K562 (cell line): ENCODE measurements around the gene PRDM16. TPM values are rescaled to one million over a fixed set of nuclear protein-coding genes. Genes with fewer than 3 reads are reported as not detected.

Source experiments
- ATAC-seq: fragments of 200-7000 bp; cut with Tn5 transposase; 3 replicates; pipeline ENCODE4 v1.9.1; 2020; ENCODE audit warnings: moderate library complexity
- BruUV-seq: library from RNA; stranded (reverse); fragments of 400-500 nt; replicated peaks from 2 replicates; lab custom pipeline; 2021; lab: Mats Ljungman, UMichigan
- CTCF ChIA-PET: fragments of 300-600 bp; formaldehyde crosslinking; extraction: SDS; loops from one replicate; lab custom pipeline; 2021; ENCODE audit warnings: low intra/inter-chr PET ratio; lab: Yijun Ruan, JAX
- POLR2A ChIA-PET: fragments of 300-600, 350-650 bp; sonication (Branson Sonifier 250); formaldehyde crosslinking; extraction: SDS; loops from one replicate; lab custom pipeline; 2021; ENCODE audit warnings: antibody characterized with exemption, inconsistent platforms; lab: Yijun Ruan, JAX
- DNase-seq, 4 experiments: peaks; one replicate each; pipeline versions ENCODE4 v3.0.0 to v3.0.0-alpha.2; 2011 to 2018; ENCODE audit warnings: low spot score in 3 of 4, mixed read lengths in 3 of 4; ENCODE audit errors: extremely low read depth in 1 of 4
- FAIRE-seq: peaks from 2 replicates; lab custom pipeline; 2011; peaks lifted over from hg19 to GRCh38; lab: Jason Lieb, UNC
- H2AFZ ChIP-seq: 2 replicates; pipeline ENCODE4 v1.6.0; 2011; ENCODE audit warnings: low read depth, low read length, control low read depth, inconsistent platforms
- H3K27ac ChIP-seq: fragments of 200-600 bp; 3 replicates; pipeline ENCODE4 v1.8.0; 2011; ENCODE audit warnings: low read depth, mild to moderate bottlenecking, control low read depth, inconsistent platforms, low read length, moderate library complexity, mixed read lengths; ENCODE audit errors: extremely low read depth
- H3K27me3 ChIP-seq, 2 experiments: fragments of 300-600 bp in 1 of 2; 2 replicates in 1 of 2; 3 replicates in 1 of 2; pipeline versions ENCODE4 v1.6.0 to v1.8.0; 2011; ENCODE audit warnings: inconsistent platforms in 2 of 2, low read length in 2 of 2, mild to moderate bottlenecking in 1 of 2, mixed read lengths in 1 of 2, moderate library complexity in 1 of 2; ENCODE audit not compliant: control insufficient read depth in 2 of 2, insufficient read depth in 2 of 2
- H3K36me3 ChIP-seq: fragments of 300-600 bp; 3 replicates; pipeline ENCODE4 v1.8.0; 2011; ENCODE audit warnings: mild to moderate bottlenecking, low read length, inconsistent platforms; ENCODE audit not compliant: control insufficient read depth, insufficient read depth
- H3K4me1 ChIP-seq, 2 experiments: fragments of 200-600 bp in 1 of 2; replicated peaks in 1 of 2; 2 replicates in 1 of 2; 3 replicates in 1 of 2; pipeline versions ENCODE4 v1.5.1 to v1.8.0; 2011; ENCODE audit warnings: inconsistent platforms in 2 of 2, low read length in 2 of 2, mild to moderate bottlenecking in 1 of 2, mixed read lengths in 1 of 2, moderate library complexity in 1 of 2; ENCODE audit not compliant: control insufficient read depth in 2 of 2, insufficient read depth in 2 of 2
- H3K4me2 ChIP-seq: 2 replicates; pipeline ENCODE4 v1.6.1; 2011; ENCODE audit warnings: low read length, control low read depth, inconsistent platforms, mixed read lengths; ENCODE audit not compliant: insufficient read depth
- H3K4me3 ChIP-seq: fragments of 200-600 bp; sonication (generic), shearing (Covaris generic); 2 replicates; pipeline ENCODE4 v1.5.1; 2016; ENCODE audit warnings: control low read depth, inconsistent platforms
- H3K79me2 ChIP-seq: fragments of 200-600 bp; 3 replicates; pipeline ENCODE4 v1.8.0; 2011; ENCODE audit warnings: low read length, inconsistent platforms; ENCODE audit not compliant: control insufficient read depth, insufficient read depth
- H3K9ac ChIP-seq, 2 experiments: 2 replicates each; pipeline versions ENCODE4 v1.6.0 to v1.6.1; 2011; ENCODE audit warnings: low read depth in 2 of 2, low read length in 2 of 2, control low read depth in 1 of 2, inconsistent platforms in 1 of 2, mild to moderate bottlenecking in 1 of 2, mixed read lengths in 1 of 2; ENCODE audit not compliant: insufficient read depth in 1 of 2
- H3K9me1 ChIP-seq: one replicate; pipeline ENCODE4 v1.6.0; 2011; ENCODE audit warnings: inconsistent platforms, mild to moderate bottlenecking, low read length, moderate library complexity; ENCODE audit not compliant: control insufficient read depth, insufficient read depth
- H3K9me3 ChIP-seq: replicated peaks from 2 replicates; pipeline ENCODE4 v1.5.1; 2011; ENCODE audit warnings: low read depth, low read length, inconsistent platforms; ENCODE audit not compliant: control insufficient read depth, insufficient read depth
- H4K20me1 ChIP-seq: replicated peaks from 2 replicates; pipeline ENCODE4 v1.6.1; 2011; ENCODE audit warnings: low read length, inconsistent platforms, mixed read lengths; ENCODE audit not compliant: control insufficient read depth, insufficient read depth
- MYC ChIP-seq, 2 experiments: fragments of 250-450 bp in 1 of 2; sonication (Bioruptor Pico) in 1 of 2; IDR thresholded peaks; 2 replicates each; pipeline versions ENCODE4 v1.5.1 to v1.6.1; 2012 to 2021; ENCODE audit warnings: low read depth in 2 of 2, borderline replicate concordance in 1 of 2, improper control_type of control experiment in 1 of 2, low read length in 1 of 2, mild to moderate bottlenecking in 1 of 2, moderate library complexity in 1 of 2
- NR2C2 ChIP-seq, 2 experiments: fragments of 200-800 bp in 1 of 2; sonication (Bioruptor generic) in 1 of 2; sonication (generic) in 1 of 2; formaldehyde crosslinking in 1 of 2; IDR thresholded peaks; 2 replicates each; pipeline versions ENCODE4 v1.6.1 to v1.8.0; 2016 to 2022; ENCODE audit warnings: mild to moderate bottlenecking in 1 of 2, missing compliant biosample characterization in 1 of 2, missing genetic modification characterization in 1 of 2, missing genetic modification reagents in 1 of 2
- RB1 ChIP-seq: fragments of 450-650 bp; IDR thresholded peaks from 2 replicates; pipeline ENCODE4 v1.6.1; 2017; ENCODE audit warnings: low read depth, mild to moderate bottlenecking
- SMAD3 ChIP-seq: fragments of 450-650 bp; formaldehyde crosslinking; conservative IDR thresholded peaks from 2 replicates; pipeline ENCODE4 v1.4.0; 2020; ENCODE audit warnings: mild to moderate bottlenecking
- ZKSCAN3 ChIP-seq: fragments of 250-450 bp; sonication (Bioruptor Pico); IDR thresholded peaks from 2 replicates; pipeline ENCODE4 v1.4.0; 2020
- WGBS: fragments of 100-300 bp; shearing (Covaris generic); methylation state at CpG from one replicate; pipeline ENCODE4 v1.1.6; 2016; ENCODE audit warnings: low coverage, mixed read lengths; ENCODE audit not compliant: insufficient coverage; ENCODE audit errors: missing lambda C conversion rate; 5-methylcytosine and 5-hydroxymethylcytosine counted together
- in situ Hi-C: fragments of 300-500 bp; cut with MboI; formaldehyde crosslinking; loops from 4 replicates; pipeline ENCODE4 v1.15.0; 2018; ENCODE audit warnings: inconsistent platforms, mixed read lengths
- intact Hi-C: fragments of 100-400 bp; cut with micrococcal nuclease; formaldehyde crosslinking; loops from 2 replicates; pipeline ENCODE4 v1.14.2; 2022
- polyA plus RNA-seq, 8 experiments: library from polyadenylated mRNA; depleted of rRNA in 4 of 8; stranded (reverse) in 5 of 8; unstranded in 3 of 8; fragments of >200 nt; fragmentation: Nextera tagmentation in 2 of 8; fragmentation: Illumina TruSeq in 1 of 8; extraction: Ambion mirVana in 2 of 8; extraction: Trizol in 1 of 8; gene quantifications; 2 replicates each; pipeline versions ENCODE4 v1.2.1 to v1.2.3, GENCODE V29; 2011 to 2014; ENCODE audit warnings: inconsistent platforms in 1 of 8, missing spikeins in 1 of 8
- total RNA-seq, 7 experiments: library from RNA; depleted of rRNA in 6 of 7; stranded (reverse); fragments of >200 nt in 6 of 7; fragmentation: Illumina TruSeq in 2 of 7; extraction: Trizol in 2 of 7; gene quantifications; 2 replicates each; pipeline versions ENCODE4 v1.2.1 to v1.2.3, GENCODE V29; 2011 to 2021; ENCODE audit warnings: low replicate concordance in 1 of 7
- TF ChIP-seq, protein P1 (sequence below): fragments of 250-450 bp; sonication (Bioruptor Pico); IDR thresholded peaks from 2 replicates; pipeline ENCODE4 v1.8.0; 2022; ENCODE audit warnings: inconsistent platforms
- TF ChIP-seq, protein P2 (sequence below): sonication (generic); formaldehyde crosslinking; IDR thresholded peaks from 2 replicates; pipeline ENCODE4 v1.8.0; 2023; ENCODE audit warnings: missing genetic modification reagents, mild to moderate bottlenecking, borderline replicate concordance

The PRDM16 gene
- total and polyA plus RNA-seq, 9 of the 15 experiments (the other 6 are each of a cell fraction or from before 2014, with no cell fraction given) = 0.10 to 0.27 TPM; not detected in 7

DNA sequence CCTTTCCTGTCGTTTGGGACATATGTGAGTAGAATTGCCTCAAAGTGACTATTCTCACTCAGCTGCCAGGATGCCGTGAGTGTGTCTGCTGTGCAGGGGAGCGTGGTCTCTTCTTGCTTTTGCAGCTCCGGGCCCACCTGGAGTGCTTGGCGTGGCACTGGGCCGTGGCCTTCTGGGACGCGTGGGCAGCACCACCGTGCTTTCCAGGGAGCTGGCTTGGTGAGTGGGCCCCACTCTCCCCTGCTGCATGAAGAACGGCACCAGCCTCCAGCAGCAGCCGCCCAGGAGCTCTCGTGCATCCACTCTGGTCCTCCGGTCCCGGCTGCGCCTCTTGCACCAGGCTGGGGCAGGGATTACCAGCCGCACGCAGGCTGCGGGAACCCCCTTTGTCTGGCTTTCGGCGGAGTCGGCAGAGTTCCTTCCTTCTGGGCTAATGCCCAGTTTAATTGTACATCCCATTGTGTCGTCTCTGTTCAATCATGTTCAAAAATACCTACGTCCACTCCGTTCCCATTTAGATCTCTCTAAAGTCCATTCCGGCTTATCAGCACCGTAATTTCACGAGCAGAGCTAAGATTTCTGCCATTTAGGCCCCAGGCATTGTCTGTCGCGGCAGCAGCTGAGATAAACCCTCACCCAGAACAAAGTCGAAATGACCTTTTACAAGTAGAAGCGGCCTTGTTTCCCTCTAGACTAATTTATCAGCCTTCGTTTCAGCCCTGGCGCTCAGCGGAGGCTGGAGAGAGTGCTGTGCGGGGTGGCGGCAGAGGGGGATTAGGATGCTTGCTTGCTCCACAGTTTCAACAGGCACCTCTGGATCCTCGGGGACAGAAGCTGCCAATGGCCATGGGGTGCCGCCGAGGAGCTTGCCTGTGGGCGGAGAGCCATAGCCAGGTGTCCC is 129.6 kb downstream of the PRDM16 start:
- no peaks in the 10 kb centered on the region for H3K9me3 ChIP-seq
- no peaks in the 10 kb centered on the region for H3K36me3 ChIP-seq
- intact Hi-C loops = no loop called here
- BruUV-seq = no TSS peak
- no peaks in the 10 kb centered on the region for H3K9me1 ChIP-seq
- no peak overlapping the region for H3K4me3 ChIP-seq
- CTCF ChIA-PET = no interaction called here
- WGBS = 5% methylated on average over 39 of the region's 40 CpGs
- H3K4me1 ChIP-seq = no peaks in the 10 kb centered on the region; a peak in 1 of 5 replicates
- H3K9ac ChIP-seq = no peak overlapping the region
- H3K27ac ChIP-seq = no peak overlapping the region
- H4K20me1 ChIP-seq = no peaks in the 10 kb centered on the region
- no peak for FAIRE-seq
- TF ChIP-seq SMAD3 (no peak), RB1 (no peak), NR2C2 (CRISPR knock-in tag; IDR thresholded peaks at IDR 0.05) (no peak), NR2C2 (tag; IDR thresholded peaks at IDR 0.05) (no peak), ZKSCAN3 (CRISPR knock-in tag) (no peak), MYC (IDR thresholded peaks at IDR 0.05; ENCODE audit: low read depth, low read length) (no peak), MYC (CRISPR knock-in tag; IDR thresholded peaks at IDR 0.05; ENCODE audit: borderline replicate concordance, low read depth) (no peak)
- TF ChIP-seq, protein P1, sequence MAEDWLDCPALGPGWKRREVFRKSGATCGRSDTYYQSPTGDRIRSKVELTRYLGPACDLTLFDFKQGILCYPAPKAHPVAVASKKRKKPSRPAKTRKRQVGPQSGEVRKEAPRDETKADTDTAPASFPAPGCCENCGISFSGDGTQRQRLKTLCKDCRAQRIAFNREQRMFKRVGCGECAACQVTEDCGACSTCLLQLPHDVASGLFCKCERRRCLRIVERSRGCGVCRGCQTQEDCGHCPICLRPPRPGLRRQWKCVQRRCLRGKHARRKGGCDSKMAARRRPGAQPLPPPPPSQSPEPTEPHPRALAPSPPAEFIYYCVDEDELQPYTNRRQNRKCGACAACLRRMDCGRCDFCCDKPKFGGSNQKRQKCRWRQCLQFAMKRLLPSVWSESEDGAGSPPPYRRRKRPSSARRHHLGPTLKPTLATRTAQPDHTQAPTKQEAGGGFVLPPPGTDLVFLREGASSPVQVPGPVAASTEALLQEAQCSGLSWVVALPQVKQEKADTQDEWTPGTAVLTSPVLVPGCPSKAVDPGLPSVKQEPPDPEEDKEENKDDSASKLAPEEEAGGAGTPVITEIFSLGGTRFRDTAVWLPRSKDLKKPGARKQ = no peak
- TF ChIP-seq, protein P2, sequence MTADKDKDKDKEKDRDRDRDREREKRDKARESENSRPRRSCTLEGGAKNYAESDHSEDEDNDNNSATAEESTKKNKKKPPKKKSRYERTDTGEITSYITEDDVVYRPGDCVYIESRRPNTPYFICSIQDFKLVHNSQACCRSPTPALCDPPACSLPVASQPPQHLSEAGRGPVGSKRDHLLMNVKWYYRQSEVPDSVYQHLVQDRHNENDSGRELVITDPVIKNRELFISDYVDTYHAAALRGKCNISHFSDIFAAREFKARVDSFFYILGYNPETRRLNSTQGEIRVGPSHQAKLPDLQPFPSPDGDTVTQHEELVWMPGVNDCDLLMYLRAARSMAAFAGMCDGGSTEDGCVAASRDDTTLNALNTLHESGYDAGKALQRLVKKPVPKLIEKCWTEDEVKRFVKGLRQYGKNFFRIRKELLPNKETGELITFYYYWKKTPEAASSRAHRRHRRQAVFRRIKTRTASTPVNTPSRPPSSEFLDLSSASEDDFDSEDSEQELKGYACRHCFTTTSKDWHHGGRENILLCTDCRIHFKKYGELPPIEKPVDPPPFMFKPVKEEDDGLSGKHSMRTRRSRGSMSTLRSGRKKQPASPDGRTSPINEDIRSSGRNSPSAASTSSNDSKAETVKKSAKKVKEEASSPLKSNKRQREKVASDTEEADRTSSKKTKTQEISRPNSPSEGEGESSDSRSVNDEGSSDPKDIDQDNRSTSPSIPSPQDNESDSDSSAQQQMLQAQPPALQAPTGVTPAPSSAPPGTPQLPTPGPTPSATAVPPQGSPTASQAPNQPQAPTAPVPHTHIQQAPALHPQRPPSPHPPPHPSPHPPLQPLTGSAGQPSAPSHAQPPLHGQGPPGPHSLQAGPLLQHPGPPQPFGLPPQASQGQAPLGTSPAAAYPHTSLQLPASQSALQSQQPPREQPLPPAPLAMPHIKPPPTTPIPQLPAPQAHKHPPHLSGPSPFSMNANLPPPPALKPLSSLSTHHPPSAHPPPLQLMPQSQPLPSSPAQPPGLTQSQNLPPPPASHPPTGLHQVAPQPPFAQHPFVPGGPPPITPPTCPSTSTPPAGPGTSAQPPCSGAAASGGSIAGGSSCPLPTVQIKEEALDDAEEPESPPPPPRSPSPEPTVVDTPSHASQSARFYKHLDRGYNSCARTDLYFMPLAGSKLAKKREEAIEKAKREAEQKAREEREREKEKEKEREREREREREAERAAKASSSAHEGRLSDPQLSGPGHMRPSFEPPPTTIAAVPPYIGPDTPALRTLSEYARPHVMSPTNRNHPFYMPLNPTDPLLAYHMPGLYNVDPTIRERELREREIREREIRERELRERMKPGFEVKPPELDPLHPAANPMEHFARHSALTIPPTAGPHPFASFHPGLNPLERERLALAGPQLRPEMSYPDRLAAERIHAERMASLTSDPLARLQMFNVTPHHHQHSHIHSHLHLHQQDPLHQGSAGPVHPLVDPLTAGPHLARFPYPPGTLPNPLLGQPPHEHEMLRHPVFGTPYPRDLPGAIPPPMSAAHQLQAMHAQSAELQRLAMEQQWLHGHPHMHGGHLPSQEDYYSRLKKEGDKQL = no peak
- peaks cover 29 to 94% of the 10 kb centered on the region in 2 experiments for H3K27me3 ChIP-seq
- POLR2A ChIA-PET = interaction anchor here (0.6 to 1.5 kb wide), 4 partner anchors 9 to 127 kb away, joined by 3 to 4 read pairs (median 3); no protein-coding TSS in a partner anchor
- H2AFZ ChIP-seq = no peak overlapping the region
- no peaks in the 10 kb centered on the region for H3K79me2 ChIP-seq
- no peak overlapping the region for H3K4me2 ChIP-seq
- no peak for DNase-seq
- in situ Hi-C loops = no loop called here
- no peak for ATAC-seq
